ENCODE results near the gene RETREG3. TPM values are rescaled to one million over a fixed set of nuclear protein-coding genes. Genes with fewer than 3 reads are reported as not detected.

Gene RETREG3, protein sequence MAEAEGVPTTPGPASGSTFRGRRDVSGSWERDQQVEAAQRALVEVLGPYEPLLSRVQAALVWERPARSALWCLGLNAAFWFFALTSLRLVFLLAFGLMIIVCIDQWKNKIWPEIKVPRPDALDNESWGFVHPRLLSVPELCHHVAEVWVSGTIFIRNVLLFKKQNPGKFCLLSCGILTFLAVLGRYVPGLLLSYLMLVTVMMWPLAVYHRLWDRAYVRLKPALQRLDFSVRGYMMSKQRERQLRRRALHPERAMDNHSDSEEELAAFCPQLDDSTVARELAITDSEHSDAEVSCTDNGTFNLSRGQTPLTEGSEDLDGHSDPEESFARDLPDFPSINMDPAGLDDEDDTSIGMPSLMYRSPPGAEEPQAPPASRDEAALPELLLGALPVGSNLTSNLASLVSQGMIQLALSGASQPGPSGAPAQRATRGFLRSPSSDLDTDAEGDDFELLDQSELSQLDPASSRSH
- 3.6 and 4.2 TPM in 2 replicates for polyA plus RNA-seq

DNA sequence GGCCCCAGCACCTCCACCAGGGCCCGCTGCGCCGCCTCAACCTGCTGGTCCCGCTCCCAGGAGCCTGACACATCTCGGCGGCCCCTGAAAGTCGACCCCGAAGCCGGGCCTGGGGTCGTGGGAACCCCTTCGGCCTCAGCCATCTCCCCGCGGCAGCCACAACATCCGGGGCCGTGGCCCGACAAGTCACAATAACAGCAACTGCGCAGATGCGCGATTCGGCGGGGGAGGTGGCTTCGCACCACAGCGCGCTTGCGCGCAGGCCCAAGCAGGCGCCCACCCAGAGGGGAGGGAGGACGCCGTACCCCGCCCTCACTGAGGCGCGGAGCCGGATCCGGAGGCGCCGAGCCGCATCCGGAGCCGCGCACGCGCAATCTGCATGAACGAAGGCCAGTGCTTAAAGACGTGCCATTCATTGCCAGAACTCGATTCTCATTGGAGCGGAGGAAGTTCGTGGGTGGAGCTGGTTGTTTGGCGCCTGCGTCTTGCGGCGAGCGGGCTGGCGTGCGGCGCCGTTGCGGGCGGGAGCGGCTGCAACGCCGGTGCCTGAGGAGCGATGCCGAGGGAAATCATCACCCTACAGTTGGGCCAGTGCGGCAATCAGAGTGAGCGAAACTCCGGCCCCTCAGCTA, at the start of gene RETREG3, which contains the start of gene TUBG1:
TSS of gene RETREG3 (minus strand) at position 193 of the 632 bp plus-strand sequence. CDS start at position 143, 50 bp downstream.
TSS of gene TUBG1 (plus strand) at position 502 of the 632 bp plus-strand sequence. CDS start at position 557, 55 bp downstream.

DNA sequence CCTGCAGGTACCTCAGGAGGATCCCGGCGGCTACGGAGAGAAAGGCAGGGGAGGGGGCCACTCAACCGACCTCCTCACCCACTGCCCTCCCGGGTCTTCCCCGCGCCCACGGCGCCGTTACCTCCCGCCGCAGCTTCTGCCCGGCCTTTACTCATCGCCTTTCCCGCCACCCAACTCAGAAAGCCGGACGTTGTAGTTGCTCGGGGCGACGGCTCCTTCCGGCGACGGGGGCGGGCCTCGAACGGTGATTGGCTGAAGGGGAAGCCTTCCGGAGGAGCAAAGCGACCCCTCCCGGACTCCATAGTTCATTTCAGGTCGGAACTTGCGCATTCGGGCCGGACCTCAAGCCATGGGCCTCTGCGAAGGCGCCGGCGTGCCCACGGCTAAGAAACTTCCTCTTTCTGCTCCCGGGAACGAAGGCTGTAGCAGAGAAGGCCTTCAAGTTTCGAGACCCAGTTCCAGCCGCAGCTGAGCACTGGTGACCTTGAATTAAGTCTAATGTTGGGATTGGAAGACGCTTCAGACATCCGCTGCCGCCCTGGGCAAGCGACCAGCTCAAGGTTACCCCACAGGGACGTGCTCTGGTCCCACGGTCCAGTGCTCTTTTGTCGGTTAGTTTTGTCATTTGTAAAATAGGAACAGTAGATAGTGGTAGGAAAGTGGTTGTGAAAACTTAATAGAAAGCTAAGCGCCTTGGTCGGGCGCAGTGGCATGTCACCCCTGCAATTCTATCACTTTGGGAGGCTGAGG, 31.5 kb downstream of the RETREG3 start, which contains the start of gene PSMC3IP:
TSS of gene PSMC3IP (minus strand) at position 198 of the 750 bp plus-strand sequence. CDS start at position 155, 43 bp downstream.

DNA sequence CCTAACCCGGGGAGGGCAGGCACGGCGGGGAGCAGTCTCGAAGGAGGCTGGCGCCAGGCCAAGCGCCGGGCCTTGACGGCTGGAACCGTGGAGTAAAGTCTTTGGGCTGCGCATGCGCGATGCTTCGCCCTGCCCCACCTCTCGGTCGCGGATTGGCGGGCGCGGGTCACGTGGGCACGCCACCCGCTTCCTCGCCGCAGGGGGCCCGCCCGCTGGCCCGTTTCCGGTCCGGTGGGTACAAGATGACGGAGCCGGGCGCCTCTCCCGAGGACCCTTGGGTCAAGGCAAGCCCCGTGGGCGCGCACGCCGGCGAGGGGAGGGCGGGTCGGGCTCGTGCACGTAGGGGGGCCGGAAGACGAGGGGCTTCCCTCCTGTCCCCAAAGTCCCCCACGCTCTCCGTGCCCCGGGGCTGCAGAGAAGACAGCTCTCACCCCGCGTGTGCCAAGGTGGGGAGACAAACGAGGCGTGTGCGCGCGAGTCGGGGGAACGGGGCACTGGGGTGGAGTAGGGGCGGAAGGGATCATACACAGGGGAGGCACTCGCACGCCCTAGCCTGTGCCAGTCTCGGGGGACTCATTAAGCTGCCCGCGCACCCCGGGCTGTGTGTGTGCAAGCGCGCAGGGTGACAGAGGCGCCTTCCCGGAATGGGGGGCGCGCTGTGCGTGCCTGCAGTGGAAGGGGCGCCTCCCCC, 42.1 kb downstream of the RETREG3 start, which contains the start of gene MLX:
TSS of gene MLX (plus strand) at position 218 of the 691 bp plus-strand sequence. CDS start at position 243, 25 bp downstream.

DNA sequence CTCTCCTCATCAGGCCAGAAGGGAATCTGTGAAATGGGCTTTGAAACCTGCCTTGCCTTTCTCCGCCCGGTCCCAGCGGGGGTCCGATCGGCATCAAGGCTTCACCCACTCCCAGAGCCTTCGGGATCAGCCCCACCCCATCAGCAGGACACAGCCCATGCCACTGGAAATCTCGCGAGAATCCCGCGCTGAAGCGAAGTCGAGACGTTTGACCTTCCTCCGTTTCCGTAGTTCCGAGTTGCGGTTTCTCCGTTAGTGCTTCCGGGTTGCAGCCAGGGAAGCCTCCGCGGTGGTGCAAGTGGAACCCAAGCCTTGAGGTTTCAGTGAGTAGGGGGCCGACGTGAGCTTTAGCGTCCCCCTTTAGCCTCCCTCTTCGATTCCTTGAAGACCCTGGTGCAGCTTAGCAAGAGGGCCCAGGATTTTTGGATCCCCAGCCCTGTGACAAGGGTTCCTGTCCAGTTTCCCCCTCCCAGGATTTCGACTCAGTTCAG, 47.2 kb downstream of the RETREG3 start, which contains the start of gene COASY:
TSS of gene COASY (plus strand) at position 252 of the 491 bp plus-strand sequence. CDS start 475 bp downstream, outside the sequence.

DNA sequence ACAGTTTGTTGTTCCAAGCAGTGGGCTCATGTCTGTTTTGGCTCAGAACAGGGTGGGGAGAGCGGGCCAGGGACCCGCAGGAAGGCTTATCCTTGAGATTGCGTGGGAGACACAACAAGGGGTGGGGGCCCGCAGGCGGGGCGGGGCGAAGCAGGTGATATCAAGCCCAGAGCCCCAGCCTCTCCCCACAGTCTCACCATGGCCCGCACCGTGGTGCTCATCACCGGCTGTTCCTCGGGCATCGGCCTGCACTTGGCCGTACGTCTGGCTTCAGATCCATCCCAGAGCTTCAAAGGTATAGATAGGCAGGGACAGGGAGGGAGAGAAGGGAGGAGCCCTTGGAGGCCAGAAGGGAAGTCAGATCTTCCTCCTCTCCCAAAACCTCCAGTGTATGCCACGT, 56.4 kb downstream of the RETREG3 start, which contains the start of gene HSD17B1:
TSS of gene HSD17B1 (plus strand) at position 188 of the 400 bp plus-strand sequence. CDS start at position 199, 11 bp downstream.

DNA sequence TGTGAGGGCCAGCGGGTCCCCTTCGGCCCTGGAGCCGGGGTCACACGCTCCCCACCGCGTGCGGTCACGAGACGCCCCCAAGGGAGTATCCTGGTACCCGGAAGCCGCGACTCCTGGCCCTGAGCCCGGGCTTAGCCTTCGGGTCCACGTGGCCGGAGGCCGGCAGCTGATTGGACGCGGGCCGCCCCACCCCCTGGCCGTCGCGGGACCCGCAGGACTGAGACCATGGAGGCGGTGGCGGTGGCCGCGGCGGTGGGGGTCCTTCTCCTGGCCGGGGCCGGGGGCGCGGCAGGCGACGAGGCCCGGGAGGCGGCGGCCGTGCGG, 73.2 kb downstream of the RETREG3 start, which contains the start of gene NAGLU:
TSS of gene NAGLU (plus strand) at position 194 of the 324 bp plus-strand sequence. CDS start at position 226, 32 bp downstream.

Other genes with a start within 250 kb of the RETREG3 start
- gene STAT3, start 220.9 kb downstream of the RETREG3 start, polyA plus RNA-seq: 9.3 and 9.4 TPM in 2 replicates
- gene CAVIN1, start 186.1 kb downstream of the RETREG3 start, polyA plus RNA-seq: 0.17 and 0.29 TPM in 2 replicates
- gene ATP6V0A1, start 150.5 kb downstream of the RETREG3 start, polyA plus RNA-seq: 279 and 330 TPM in 2 replicates
- gene NAGLU, start 73.1 kb downstream of the RETREG3 start, polyA plus RNA-seq: 0.69 TPM in 1 of 2 replicates, not detected in the other
- gene HSD17B1, start 56.5 kb downstream of the RETREG3 start, polyA plus RNA-seq: 0.32 and 0.83 TPM in 2 replicates
- 11.2 and 11.7 TPM in 2 replicates for gene COASY, start 47.2 kb downstream of the RETREG3 start, polyA plus RNA-seq
- 28.0 and 29.9 TPM in 2 replicates for gene MLX, start 42.3 kb downstream of the RETREG3 start, polyA plus RNA-seq
- gene PSMC3IP, start 31.6 kb downstream of the RETREG3 start, polyA plus RNA-seq: 6.4 TPM in 1 of 2 replicates, not detected in the other
- 24.6 and 29.5 TPM in 2 replicates for gene TUBG1, start 309 bp upstream of the RETREG3 start, polyA plus RNA-seq
- 15.4 and 23.9 TPM in 2 replicates for gene TUBG2, start 49.9 kb upstream of the RETREG3 start, polyA plus RNA-seq
- gene PLEKHH3, start 67.6 kb upstream of the RETREG3 start, polyA plus RNA-seq: 0.40 TPM in 1 of 2 replicates, not detected in the other
- gene CCR10, start 72.5 kb upstream of the RETREG3 start, polyA plus RNA-seq: 0.48 TPM in 1 of 2 replicates, not detected in the other
- gene CNTNAP1, start 73.2 kb upstream of the RETREG3 start, polyA plus RNA-seq: 6.8 and 11.4 TPM in 2 replicates
- 49.6 and 72.0 TPM in 2 replicates for gene EZH1, start 135.7 kb upstream of the RETREG3 start, polyA plus RNA-seq
- gene RAMP2, start 151.9 kb upstream of the RETREG3 start, polyA plus RNA-seq: 0.64 TPM in 1 of 2 replicates, not detected in the other
- gene VPS25, start 164.1 kb upstream of the RETREG3 start, polyA plus RNA-seq: 55.2 and 81.1 TPM in 2 replicates
- 0.20 TPM in 2 replicates for gene WNK4, start 171.2 kb upstream of the RETREG3 start, polyA plus RNA-seq
- 578 and 642 TPM in 2 replicates for gene COA3, start 189.3 kb upstream of the RETREG3 start, polyA plus RNA-seq
- gene CNTD1, start 189.5 kb upstream of the RETREG3 start, polyA plus RNA-seq: 2.1 and 4.4 TPM in 2 replicates
- gene BECN1, start 214.9 kb upstream of the RETREG3 start, polyA plus RNA-seq: 42.3 and 53.5 TPM in 2 replicates
- 28.4 and 38.3 TPM in 2 replicates for gene PSME3, start 224.0 kb upstream of the RETREG3 start, polyA plus RNA-seq
- gene AOC2, start 235.2 kb upstream of the RETREG3 start, polyA plus RNA-seq: 0.22 TPM in 1 of 2 replicates, not detected in the other
- gene AOC3, start 241.8 kb upstream of the RETREG3 start, polyA plus RNA-seq: not detected in 2 replicates